HEK293 (cell line): ENCODE results near the gene NRIP2.

ENCODE experiments used
- CTCF ChIA-PET: fragments of 350-600 bp; formaldehyde crosslinking; extraction: SDS; loops from one replicate; lab custom pipeline; 2021; ENCODE audit warnings: antibody characterized with exemption; lab: Yijun Ruan, JAX
- POLR2A ChIA-PET: fragments of 300-600 bp; formaldehyde crosslinking; extraction: SDS; loops from one replicate; lab custom pipeline; 2020; ENCODE audit warnings: antibody characterized with exemption, inconsistent platforms; lab: Yijun Ruan, JAX
- H3K27ac ChIP-seq: fragments of 200-500 bp; sonication (Bioruptor generic); 2 replicates; pipeline ENCODE4 v1.5.1; 2014; ENCODE audit warnings: low read depth, low read length, control low read depth, inconsistent platforms; ENCODE audit errors: extremely low read depth
- H3K36me3 ChIP-seq, 2 experiments: fragments of 200-500 bp in 1 of 2; sonication (Bioruptor generic) in 1 of 2; 1 replicate in 1 of 2; 2 replicates in 1 of 2; pipeline ENCODE4 v1.5.1; 2014 to 2017; ENCODE audit warnings: inconsistent platforms in 2 of 2, low read length in 2 of 2; ENCODE audit not compliant: control insufficient read depth in 2 of 2, insufficient read depth in 1 of 2
- H3K4me1 ChIP-seq: fragments of 200-500 bp; sonication (Bioruptor generic); 2 replicates; pipeline ENCODE4 v1.5.1; 2014; ENCODE audit warnings: mild to moderate bottlenecking, low read length, inconsistent platforms; ENCODE audit not compliant: control insufficient read depth, insufficient read depth
- H3K4me3 ChIP-seq: 2 replicates; pipeline ENCODE4 v1.5.1; 2011; ENCODE audit warnings: low read depth, mild to moderate bottlenecking, control low read depth, low read length, moderate library complexity
- H3K9me3 ChIP-seq: fragments of 200-500 bp; sonication (Bioruptor generic); 2 replicates; pipeline ENCODE4 v1.5.1; 2014; ENCODE audit warnings: low read depth, low read length, inconsistent platforms; ENCODE audit not compliant: control insufficient read depth, insufficient read depth
- AEBP2 ChIP-seq: fragments of 450-650 bp; formaldehyde crosslinking; IDR thresholded peaks from 2 replicates; pipeline ENCODE4 v1.5.1; 2016; ENCODE audit warnings: missing biosample characterization, missing genetic modification characterization, borderline replicate concordance
- ELK4 ChIP-seq: IDR thresholded peaks from 2 replicates; pipeline ENCODE4 v1.6.1; 2011; ENCODE audit warnings: mild to moderate bottlenecking, low read depth, low read length, borderline replicate concordance
- GFI1B ChIP-seq: fragments of 450-650 bp; formaldehyde crosslinking; IDR thresholded peaks from 2 replicates; pipeline ENCODE4 v1.5.1; 2016; ENCODE audit warnings: missing biosample characterization, missing genetic modification characterization
- GLIS2 ChIP-seq: fragments of 450-650 bp; formaldehyde crosslinking; IDR thresholded peaks from 2 replicates; pipeline ENCODE4 v1.5.1; 2016; ENCODE audit warnings: missing biosample characterization, missing genetic modification characterization
- INSM2 ChIP-seq: fragments of 450-650 bp; formaldehyde crosslinking; IDR thresholded peaks from 2 replicates; pipeline ENCODE4 v1.5.1; 2016; ENCODE audit warnings: missing biosample characterization, missing genetic modification characterization
- SP7 ChIP-seq: fragments of 450-650 bp; formaldehyde crosslinking; IDR thresholded peaks from 2 replicates; pipeline ENCODE4 v1.5.1; 2016; ENCODE audit warnings: missing biosample characterization, missing genetic modification characterization
- TRIM28 ChIP-seq: IDR thresholded peaks from 2 replicates; pipeline ENCODE4 v1.6.1; 2011; ENCODE audit warnings: low read length, control low read depth, borderline replicate concordance
- ZNF146 ChIP-seq: fragments of 450-650 bp; formaldehyde crosslinking; IDR thresholded peaks from 2 replicates; pipeline ENCODE4 v1.5.1; 2016; ENCODE audit warnings: missing biosample characterization, missing genetic modification characterization
- ZNF157 ChIP-seq: fragments of 450-650 bp; formaldehyde crosslinking; IDR thresholded peaks from 2 replicates; pipeline ENCODE4 v1.5.1; 2016; ENCODE audit warnings: missing biosample characterization, missing genetic modification characterization
- ZNF18 ChIP-seq: fragments of 450-650 bp; formaldehyde crosslinking; IDR thresholded peaks from 2 replicates; pipeline ENCODE4 v1.5.1; 2016; ENCODE audit warnings: missing biosample characterization, missing genetic modification characterization
- ZNF2 ChIP-seq: fragments of 450-650 bp; formaldehyde crosslinking; IDR thresholded peaks from 2 replicates; pipeline ENCODE4 v1.5.1; 2016; ENCODE audit warnings: missing biosample characterization, missing genetic modification characterization
- ZNF24 ChIP-seq: fragments of 450-650 bp; formaldehyde crosslinking; IDR thresholded peaks from 2 replicates; pipeline ENCODE4 v1.5.1; 2016; ENCODE audit warnings: missing biosample characterization, missing genetic modification characterization
- ZNF350 ChIP-seq: fragments of 450-650 bp; formaldehyde crosslinking; IDR thresholded peaks from 2 replicates; pipeline ENCODE4 v1.5.0; 2017; ENCODE audit warnings: missing biosample characterization, mild to moderate bottlenecking, missing genetic modification characterization
- ZNF366 ChIP-seq: fragments of 450-650 bp; formaldehyde crosslinking; conservative IDR thresholded peaks from 2 replicates; pipeline ENCODE4 v1.5.1; 2016; ENCODE audit warnings: missing biosample characterization, missing genetic modification characterization
- ZNF391 ChIP-seq: fragments of 450-650 bp; formaldehyde crosslinking; IDR thresholded peaks from 2 replicates; pipeline ENCODE4 v1.5.1; 2016; ENCODE audit warnings: low read depth, missing biosample characterization, missing genetic modification characterization, borderline replicate concordance
- ZNF394 ChIP-seq: fragments of 450-650 bp; formaldehyde crosslinking; IDR thresholded peaks from 2 replicates; pipeline ENCODE4 v1.5.1; 2016; ENCODE audit warnings: missing biosample characterization, missing genetic modification characterization, mild to moderate bottlenecking, moderate library complexity, borderline replicate concordance
- ZNF449 ChIP-seq: fragments of 450-650 bp; formaldehyde crosslinking; IDR thresholded peaks from 2 replicates; pipeline ENCODE4 v1.5.1; 2017; ENCODE audit warnings: missing biosample characterization, mild to moderate bottlenecking, missing genetic modification characterization, moderate library complexity
- ZNF660 ChIP-seq: fragments of 450-650 bp; IDR thresholded peaks from 2 replicates; pipeline ENCODE4 v1.5.1; 2018; ENCODE audit warnings: missing biosample characterization, mild to moderate bottlenecking, missing genetic modification characterization
- ZNF692 ChIP-seq: fragments of 450-650 bp; formaldehyde crosslinking; IDR thresholded peaks from 2 replicates; pipeline ENCODE4 v1.5.1; 2016; ENCODE audit warnings: missing biosample characterization, missing genetic modification characterization
- ZNF785 ChIP-seq: fragments of 450-650 bp; formaldehyde crosslinking; IDR thresholded peaks from 2 replicates; pipeline ENCODE4 v1.5.1; 2016; ENCODE audit warnings: missing biosample characterization, missing genetic modification characterization
- ZSCAN18 ChIP-seq: fragments of 450-650 bp; formaldehyde crosslinking; IDR thresholded peaks from 2 replicates; pipeline ENCODE4 v1.5.1; 2016; ENCODE audit warnings: missing biosample characterization, missing genetic modification characterization

The NRIP2 gene

GRCh38 chr12:2879853-2880252, 45.0 kb upstream of the NRIP2 start (continued):
- TF ChIP-seq ZNF350 (tag by site-specific recombination): no peak
- TF ChIP-seq ZNF394 (tag by site-specific recombination): no peak
- no peak for TF ChIP-seq ELK4
- TF ChIP-seq ZNF449: no peak
- TF ChIP-seq TRIM28: no peak

- H3K4me1 ChIP-seq: peaks cover 13% of the 10 kb centered on the region
- H3K36me3 ChIP-seq: peaks cover 29 to 42% of the 10 kb centered on the region in 2 experiments
- H3K9me3 ChIP-seq: no peaks in the 10 kb centered on the region
- H3K4me3 ChIP-seq: peak overlapping the region; percentile 95
- ChIA-PET POLR2A (interaction anchor here (1.1 to 2.5 kb wide), 5 partner anchors 7 to 156 kb away, joined by 3 to 27 read pairs (median 5); partner anchors contain the start of gene TULP3), CTCF (interaction anchor here (0.7 to 2.0 kb wide), 5 partner anchors 8 to 164 kb away, joined by 3 to 6 read pairs (median 5); no protein-coding TSS in a partner anchor)
- peak overlapping the region; percentile 91 for H3K27ac ChIP-seq
- TF ChIP-seq ZSCAN18 (0 out of 2 replicates have a peak, but pooled peaks have one; percentile 33), ZNF366 (no peak), ZNF394 (tag by site-specific recombination) (peak; percentile 94), ZNF2 (tag by site-specific recombination) (peak; percentile 72; the same call in 1 of the 2 replicates), ZNF391 (tag by site-specific recombination) (no peak), ZNF157 (tag by site-specific recombination) (no peak), ZNF785 (0 out of 2 replicates have a peak, but pooled peaks have one; percentile 46), AEBP2 (tag by site-specific recombination) (no peak), ZNF660 (tag by site-specific recombination) (no peak), GFI1B (tag by site-specific recombination) (no peak), ZNF146 (tag by site-specific recombination) (no peak), ZNF692 (no peak; the same call in 1 of the 2 replicates), ZNF18 (tag by site-specific recombination) (peak; percentile 90), SP7 (tag by site-specific recombination) (peak; percentile 79), GLIS2 (no peak), ZNF24 (tag by site-specific recombination) (peak; percentile 86; the same call in 1 of the 2 replicates), INSM2 (tag by site-specific recombination) (0 out of 2 replicates have a peak, but pooled peaks have one; percentile 44)
Observed at GRCh38 chr12:2877953-2878732, 43.3 kb upstream of the NRIP2 start.
